Gastrocnemius medialis (tissue), 4 donors: Measurements from ENCODE around the gene CPLX3. TPM values are rescaled to one million over a fixed set of nuclear protein-coding genes. Genes with fewer than 3 reads are reported as not detected.

Experiments used
- ATAC-seq, 2 donors: fragments of 150-250 bp; one replicate each; pipeline ENCODE4 v1.9.1; 2016
- DNase-seq, 2 donors: peaks; one replicate each; pipeline ENCODE4 v3.0.0-alpha.2; 2019
- H3K27ac ChIP-seq, 4 donors: fragments of 200-600 bp; sonication (generic); 1 replicate in 1 of 4; 2 replicates in 3 of 4; pipeline ENCODE4 v1.5.1; 2016 to 2018; ENCODE audit warnings: mild to moderate bottlenecking in 2 of 4, moderate library complexity in 1 of 4
- H3K27me3 ChIP-seq, 3 donors: fragments of 200-600 bp; sonication (generic) in 2 of 3; 1 replicate in 1 of 3; 2 replicates in 2 of 3; pipeline versions ENCODE4 v1.5.1 to v1.6.0; 2016 to 2019; ENCODE audit warnings: mild to moderate bottlenecking in 1 of 3, moderate library complexity in 1 of 3
- H3K36me3 ChIP-seq, 2 donors: fragments of 200-600 bp; sonication (generic) in 1 of 2; one replicate each; pipeline ENCODE4 v1.5.1; 2017 to 2018
- H3K4me1 ChIP-seq, 2 donors: fragments of 200-600 bp; sonication (generic) in 1 of 2; one replicate each; pipeline ENCODE4 v1.5.1; 2016 to 2017; ENCODE audit warnings: mild to moderate bottlenecking in 2 of 2
- H3K4me3 ChIP-seq, 4 donors: fragments of 200-600 bp; sonication (generic) in 3 of 4; 1 replicate in 1 of 4; 2 replicates in 3 of 4; pipeline ENCODE4 v1.5.1; 2016 to 2019; ENCODE audit warnings: mild to moderate bottlenecking in 2 of 4
- H3K9me3 ChIP-seq, 3 donors: fragments of 200-600 bp; sonication (generic) in 2 of 3; 1 replicate in 1 of 3; 2 replicates in 2 of 3; pipeline ENCODE4 v1.5.1; 2016 to 2019
- CTCF ChIP-seq, 5 experiments: fragments of 450-650 bp in 3 of 5; fragments of 200-600 bp in 2 of 5; sonication (generic) in 2 of 5; IDR thresholded peaks in 4 of 5; conservative IDR thresholded peaks in 1 of 5; 1 replicate in 4 of 5; 2 replicates in 1 of 5; pipeline ENCODE4 v1.5.1; 2016 to 2019; ENCODE audit warnings: antibody characterized with exemption in 5 of 5, mild to moderate bottlenecking in 3 of 5, moderate library complexity in 3 of 5
- POLR2A ChIP-seq, 2 donors: fragments of 450-650 bp; IDR thresholded peaks; one replicate each; pipeline ENCODE4 v1.6.1; 2017; ENCODE audit warnings: antibody characterized with exemption in 2 of 2, mild to moderate bottlenecking in 2 of 2, moderate library complexity in 2 of 2
- in situ Hi-C, 4 donors: fragments of 200-750 bp; cut with MboI; loops; one replicate each; pipeline versions ENCODE4 v1.15.0 to v1.8.0; 2017; ENCODE audit warnings: low sequenced_read_pairs in 4 of 4
- intact Hi-C: fragments of 100-400 bp; cut with DNase I; formaldehyde crosslinking; loops from one replicate; pipeline ENCODE4 v1.15.1; 2023; ENCODE audit warnings: low total_unique reads
- total RNA-seq, 4 donors: library from RNA; depleted of rRNA; stranded (reverse); fragments of >200 nt; gene quantifications; one replicate each; pipeline versions ENCODE4 v1.1.0 to v1.2.3, GENCODE V29; 2016

Gene CPLX3
- total RNA-seq, 4 donors from 2014 or later: not detected

DNA sequence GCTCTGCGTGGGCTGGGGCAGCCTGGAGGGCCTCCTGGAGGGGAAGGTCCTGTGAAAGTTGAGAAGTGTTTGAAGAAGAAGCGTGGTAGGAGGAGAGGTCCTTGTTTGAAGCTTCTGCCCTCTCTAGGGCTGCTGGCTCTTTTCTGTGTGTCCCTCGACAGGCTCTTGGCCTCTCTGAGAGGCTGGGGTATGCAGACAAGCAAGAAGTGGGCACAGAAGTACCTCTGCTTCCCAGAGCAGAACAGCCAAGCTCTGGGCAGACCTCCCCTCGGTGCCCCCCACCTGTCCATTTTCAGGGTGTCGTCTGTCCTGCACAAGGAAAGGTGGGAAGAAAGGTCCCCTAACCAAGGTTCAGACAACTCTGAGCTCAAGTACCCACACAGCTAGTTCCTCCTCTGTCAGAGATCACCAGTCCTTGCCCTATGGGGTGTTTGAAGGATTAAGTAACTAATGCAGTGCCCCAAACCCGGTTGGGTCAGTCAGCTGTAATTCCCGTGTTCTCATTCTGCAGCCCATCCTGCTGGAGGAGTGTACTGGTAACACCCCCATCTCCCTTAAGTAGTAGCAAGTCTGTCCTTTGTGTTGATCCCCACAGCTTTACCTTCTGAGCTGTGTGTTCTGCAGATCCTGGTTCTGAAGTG is 38.3 kb upstream of the CPLX3 start:
- Histone ChIP-seq H3K27me3 (no peaks in the 10 kb centered on the region), H3K4me1 (peaks cover 74 to 85% of the 10 kb centered on the region in 2 donors), H3K4me3 (no peak overlapping the region), H3K36me3 (no peaks in the 10 kb centered on the region), H3K27ac (peak overlapping the region in 2 of 4 donors; percentile 81 to 84), H3K9me3 (no peaks in the 10 kb centered on the region)
- in situ Hi-C loops (no loop called here), intact Hi-C loops (loop anchor here (10.0 kb wide), 1 partner anchor 243 kb away; the partner anchor contains the start of gene ARID3B)
- peak in 1 of 5 experiments; percentile 0 for TF ChIP-seq CTCF (IDR thresholded peaks at IDR 0.05 in 4 of 5, conservative IDR thresholded peaks at IDR 0.05 in 1 of 5)
- TF ChIP-seq POLR2A (IDR thresholded peaks at IDR 0.05): no peak
- DNase-seq (no peak), ATAC-seq (no peak)

- no peak overlapping the region for H3K4me3 ChIP-seq
- TF ChIP-seq CTCF (IDR thresholded peaks at IDR 0.05 in 4 of 5, conservative IDR thresholded peaks at IDR 0.05 in 1 of 5) (no peak), POLR2A (IDR thresholded peaks at IDR 0.05) (no peak)
- H3K36me3 ChIP-seq: no peaks in the 10 kb centered on the region
- intact Hi-C loops: loop anchor here (10.0 kb wide), 1 partner anchor 244 kb away; the partner anchor contains the start of gene ARID3B
- DNase-seq (no peak), ATAC-seq (no peak)
- no peaks in the 10 kb centered on the region for H3K27me3 ChIP-seq
- H3K9me3 ChIP-seq: no peaks in the 10 kb centered on the region
- in situ Hi-C loops: no loop called here
- H3K4me1 ChIP-seq: peaks cover 68 to 79% of the 10 kb centered on the region in 2 donors
- H3K27ac ChIP-seq: peak overlapping the region in 3 of 4 donors; percentile 33 to 81 (median 57)
Observed at GRCh38 chr15:74788683-74789151, 37.7 kb upstream of the CPLX3 start.

DNA sequence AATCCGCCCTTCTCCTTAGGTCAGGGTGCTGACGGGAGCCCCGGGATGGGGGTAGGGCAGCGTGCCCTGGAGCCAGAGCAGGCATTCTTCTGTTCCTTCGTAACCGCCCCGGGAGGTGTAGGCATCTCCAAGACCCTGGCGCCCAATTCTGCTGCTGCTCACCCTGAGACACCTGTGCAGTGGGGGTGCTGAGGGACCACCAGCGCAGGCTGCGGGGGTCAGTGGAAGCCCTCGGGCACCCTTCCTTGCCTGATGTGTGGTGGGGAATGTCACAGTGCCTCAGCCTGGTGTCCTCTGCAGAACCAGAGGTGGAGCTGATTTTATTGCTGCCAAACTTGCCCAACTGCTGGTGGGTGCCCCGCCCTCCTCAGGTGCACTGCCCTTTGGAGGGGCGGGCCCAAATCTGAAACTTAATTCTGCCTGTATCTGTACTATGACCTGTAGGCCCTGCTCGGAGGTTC is 37.2 kb upstream of the CPLX3 start:
- no peak overlapping the region for H3K4me3 ChIP-seq

DNA sequence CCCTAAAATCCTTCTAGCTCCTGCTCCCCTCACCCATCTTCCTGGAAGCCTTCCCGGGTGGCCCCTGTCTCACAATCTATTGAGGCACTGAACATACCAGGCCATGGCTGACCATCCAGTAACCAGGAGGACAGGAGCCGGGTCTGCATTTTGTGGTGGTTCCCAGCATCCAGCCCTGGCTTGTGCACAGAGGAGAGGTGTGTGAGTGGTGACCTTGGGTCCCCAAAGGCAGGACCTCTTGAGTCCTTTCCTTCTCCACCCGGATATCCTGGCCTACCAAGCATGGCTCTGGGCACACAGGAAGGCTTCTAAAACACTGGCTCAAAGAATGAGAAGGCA is 36.7 kb upstream of the CPLX3 start:
- no peaks in the 10 kb centered on the region for H3K36me3 ChIP-seq
- TF ChIP-seq POLR2A (IDR thresholded peaks at IDR 0.05) (no peak), CTCF (IDR thresholded peaks at IDR 0.05 in 4 of 5, conservative IDR thresholded peaks at IDR 0.05 in 1 of 5) (no peak)
- peaks cover 58 to 69% of the 10 kb centered on the region in 2 donors for H3K4me1 ChIP-seq
- H3K9me3 ChIP-seq: no peaks in the 10 kb centered on the region
- H3K4me3 ChIP-seq: no peak overlapping the region
- intact Hi-C loops: loop anchor here (10.0 kb wide), 1 partner anchor 245 kb away; the partner anchor contains the start of gene ARID3B
- in situ Hi-C loops: no loop called here
- DNase-seq (no peak), ATAC-seq (no peak)
- H3K27me3 ChIP-seq: no peaks in the 10 kb centered on the region
- H3K27ac ChIP-seq: peak overlapping the region; percentile 56 to 81 (median 57)

More for the DNA sequence above, 37.2 kb upstream of the CPLX3 start:
- TF ChIP-seq CTCF (IDR thresholded peaks at IDR 0.05 in 4 of 5, conservative IDR thresholded peaks at IDR 0.05 in 1 of 5) (no peak), POLR2A (IDR thresholded peaks at IDR 0.05) (no peak)
- in situ Hi-C loops (no loop called here), intact Hi-C loops (loop anchor here (10.0 kb wide), 1 partner anchor 244 kb away; the partner anchor contains the start of gene ARID3B)
- Histone ChIP-seq H3K27ac (peak overlapping the region in 3 of 4 donors; percentile 57 to 81 (median 57)), H3K36me3 (no peaks in the 10 kb centered on the region), H3K27me3 (no peaks in the 10 kb centered on the region), H3K4me1 (peaks cover 63 to 75% of the 10 kb centered on the region in 2 donors), H3K9me3 (no peaks in the 10 kb centered on the region)
- no peak for ATAC-seq
- no peak for DNase-seq
